GM12878 (cell line): ENCODE data around the gene DOK1. TPM values are rescaled to one million over a fixed set of nuclear protein-coding genes. Genes with fewer than 3 reads are reported as not detected.
A peak's percentile ranks its signal among the peaks of the same experiment; 100 is the strongest.

Source experiments
- ATAC-seq: fragments of 200-7000 bp; cut with Tn5 transposase; 3 replicates; pipeline ENCODE4 v1.9.1; 2020; ENCODE audit warnings: mild to moderate bottlenecking, moderate library complexity
- BruUV-seq: library from RNA; stranded (reverse); fragments of 400-500 nt; replicated peaks from 2 replicates; lab custom pipeline; 2021; lab: Mats Ljungman, UMichigan
- CTCF ChIA-PET: fragments of 300-600 bp; sonication (Branson Sonifier 250); formaldehyde crosslinking; extraction: SDS; loops from one replicate; lab custom pipeline; 2021; ENCODE audit warnings: inconsistent platforms; lab: Yijun Ruan, JAX
- POLR2A ChIA-PET: fragments of 350-600 bp; formaldehyde crosslinking; extraction: SDS; loops from one replicate; lab custom pipeline; 2021; ENCODE audit warnings: inconsistent platforms; lab: Charles Lee
- RAD21 ChIA-PET: fragments of 300-600 bp; sonication (Branson Sonifier 250); formaldehyde crosslinking; loops from one replicate; lab custom pipeline; 2023; ENCODE audit warnings: antibody characterized with exemption; ENCODE audit not compliant: unreplicated experiment; lab: Charles Lee
- SMC1A ChIA-PET: fragments of 300-600 bp; sonication (Branson Sonifier 250); formaldehyde crosslinking; loops from one replicate; lab custom pipeline; 2023; ENCODE audit not compliant: unreplicated experiment, uncharacterized antibody; lab: Charles Lee
- DNase-seq: peaks from one replicate; pipeline ENCODE4 v3.0.0-alpha.2; 2011; ENCODE audit warnings: low read depth, low spot score
- FAIRE-seq: peaks from 3 replicates; lab custom pipeline; 2011; peaks lifted over from hg19 to GRCh38; lab: Jason Lieb, UNC
- H2AFZ ChIP-seq: 2 replicates; pipeline ENCODE4 v1.6.0; 2011; ENCODE audit warnings: low read depth, low read length, control low read depth; ENCODE audit not compliant: control insufficient read depth
- H3K27ac ChIP-seq: 2 replicates; pipeline ENCODE4 v1.5.1; 2011; ENCODE audit warnings: control low read depth; ENCODE audit not compliant: control insufficient read depth, insufficient read depth
- H3K27me3 ChIP-seq, 2 experiments: replicated peaks in 1 of 2; 2 replicates each; pipeline versions ENCODE4 v1.6.0 to v1.6.1; 2011; ENCODE audit warnings: low read length in 1 of 2; ENCODE audit not compliant: control insufficient read depth in 2 of 2, insufficient read depth in 2 of 2
- H3K36me3 ChIP-seq, 2 experiments: 2 replicates each; pipeline ENCODE4 v1.5.1; 2011; ENCODE audit warnings: low read length in 1 of 2; ENCODE audit not compliant: control insufficient read depth in 2 of 2, insufficient read depth in 2 of 2
- H3K4me1 ChIP-seq: 2 replicates; pipeline ENCODE4 v1.6.1; 2011; ENCODE audit warnings: mild to moderate bottlenecking, low read length, moderate library complexity, mixed read lengths; ENCODE audit not compliant: control insufficient read depth, insufficient read depth
- H3K4me2 ChIP-seq: 2 replicates; pipeline ENCODE4 v1.6.0; 2011; ENCODE audit warnings: control low read depth; ENCODE audit not compliant: control insufficient read depth, insufficient read depth
- H3K4me3 ChIP-seq: fragments of 200-600 bp; sonication (generic); 2 replicates; pipeline ENCODE4 v1.5.1; 2016
- H3K79me2 ChIP-seq: 2 replicates; pipeline ENCODE4 v1.6.0; 2011; ENCODE audit warnings: low read length; ENCODE audit not compliant: control insufficient read depth, insufficient read depth
- H3K9ac ChIP-seq: 2 replicates; pipeline ENCODE4 v1.8.0; 2011; ENCODE audit warnings: low read length, control low read depth, mixed read lengths; ENCODE audit not compliant: control insufficient read depth, insufficient read depth
- H3K9me3 ChIP-seq: replicated peaks from 3 replicates; pipeline ENCODE4 v1.5.1; 2011; ENCODE audit warnings: mild to moderate bottlenecking, low read length; ENCODE audit not compliant: control insufficient read depth, insufficient read depth
- H4K20me1 ChIP-seq: 2 replicates; pipeline ENCODE4 v1.6.0; 2011; ENCODE audit not compliant: control insufficient read depth, insufficient read depth
- ASH2L ChIP-seq: fragments of 300-600, 200-600 bp; sonication (generic); IDR thresholded peaks from 2 replicates; pipeline ENCODE4 v1.6.1; 2017; ENCODE audit warnings: low read depth, mild to moderate bottlenecking, borderline replicate concordance
- EZH2 ChIP-seq: IDR thresholded peaks from 2 replicates; pipeline ENCODE4 v1.6.1; 2012; ENCODE audit warnings: low read depth, mild to moderate bottlenecking, control low read depth, inconsistent platforms, low read length, borderline replicate concordance; ENCODE audit not compliant: control insufficient read depth
- KDM1A ChIP-seq: fragments of 200-600 bp; sonication (generic); IDR thresholded peaks from 2 replicates; pipeline ENCODE4 v1.6.1; 2016; ENCODE audit warnings: borderline replicate concordance
- KLF5 ChIP-seq: fragments of 450-650 bp; IDR thresholded peaks from 2 replicates; pipeline ENCODE4 v1.6.1; 2014; ENCODE audit warnings: mild to moderate bottlenecking; ENCODE audit not compliant: partially characterized antibody
- PAX5 ChIP-seq: IDR thresholded peaks from 2 replicates; pipeline ENCODE4 v1.6.1; 2011; ENCODE audit warnings: low read depth, low read length, borderline replicate concordance
- POLR2AphosphoS5 ChIP-seq: IDR thresholded peaks from 2 replicates; pipeline ENCODE4 v1.6.1; 2011; ENCODE audit warnings: mild to moderate bottlenecking, low read length, inconsistent platforms
- RAD51 ChIP-seq: fragments of 450-650 bp; IDR thresholded peaks from 2 replicates; pipeline ENCODE4 v1.6.1; 2016; ENCODE audit warnings: moderate library complexity, mild to moderate bottlenecking, inconsistent platforms
- TCF3 ChIP-seq: IDR thresholded peaks from 2 replicates; pipeline ENCODE4 v1.6.1; 2012; ENCODE audit warnings: low read depth, mild to moderate bottlenecking, low read length, borderline replicate concordance; ENCODE audit not compliant: insufficient read depth
- WGBS: methylation state at CpG from one replicate; pipeline ENCODE4 v1.1.6; 2016; ENCODE audit warnings: low lambda C conversion rate; ENCODE audit not compliant: insufficient replicate concordance, insufficient coverage; ENCODE audit errors: missing lambda C conversion rate; 5-methylcytosine and 5-hydroxymethylcytosine counted together
- in situ Hi-C: fragments of 300-500 bp; cut with MboI; formaldehyde crosslinking; loops from 9 replicates; pipeline ENCODE4 v1.14.3; 2018; ENCODE audit warnings: mixed read lengths
- intact Hi-C: fragments of 100-400 bp; cut with micrococcal nuclease; formaldehyde crosslinking; loops from one replicate; pipeline ENCODE4 v1.14.2; 2022; ENCODE audit not compliant: unreplicated experiment
- polyA plus RNA-seq, 11 experiments: library from polyadenylated mRNA; depleted of rRNA in 4 of 11; unstranded in 6 of 11; stranded (reverse) in 5 of 11; fragments of >200 nt; fragmentation: Nextera tagmentation in 4 of 11; fragmentation: Illumina TruSeq in 1 of 11; extraction: Ambion mirVana in 4 of 11; extraction: Trizol in 1 of 11; gene quantifications; 1 replicate in 1 of 11; 2 replicates in 10 of 11; pipeline versions ENCODE4 v1.2.1 to v1.2.3, GENCODE V29; 2011 to 2016; ENCODE audit warnings: inconsistent platforms in 2 of 11, missing spikeins in 2 of 11, low read depth in 1 of 11
- total RNA-seq, 4 experiments: library from RNA; depleted of rRNA in 3 of 4; stranded (reverse); fragments of >200 nt in 3 of 4; fragmentation: Illumina TruSeq in 1 of 4; extraction: Trizol in 1 of 4; gene quantifications; 2 replicates each; pipeline versions ENCODE4 v1.2.1 to v1.2.3, GENCODE V29; 2013 to 2021
- TF ChIP-seq, protein P1 (sequence below), 3 experiments: IDR thresholded peaks in 2 of 3; conservative IDR thresholded peaks in 1 of 3; 2 replicates each; pipeline ENCODE4 v1.5.1; 2011; ENCODE audit warnings: low read depth in 3 of 3, low read length in 3 of 3, mild to moderate bottlenecking in 3 of 3, control low read depth in 2 of 3, moderate library complexity in 2 of 3, inconsistent platforms in 1 of 3, mixed read lengths in 1 of 3; ENCODE audit not compliant: control insufficient read depth in 2 of 3, insufficient read depth in 1 of 3; ENCODE audit errors: extremely low read depth in 1 of 3
- TF ChIP-seq, protein P2 (sequence below): IDR thresholded peaks from 2 replicates; pipeline ENCODE4 v1.6.1; 2011; ENCODE audit warnings: mild to moderate bottlenecking, low read depth, low read length, moderate library complexity; ENCODE audit not compliant: insufficient replicate concordance

Gene DOK1
- total and polyA plus RNA-seq, 10 of the 15 experiments (the other 5 are each of a cell fraction or from before 2014, with no cell fraction given) = 1.4 to 104 (median 59.7) TPM

GRCh38 chr2:74512744-74513604 is 41.5 kb upstream of the DOK1 start:
- DNase-seq = no peak
- H3K79me2 ChIP-seq = no peaks in the 10 kb centered on the region
- TF ChIP-seq RAD51 (no peak), KDM1A (no peak)
- in situ Hi-C loops (no loop called here), intact Hi-C loops (no loop called here)
- H3K4me2 ChIP-seq = no peak overlapping the region
- no peak overlapping the region for H2AFZ ChIP-seq
- H3K4me1 ChIP-seq = peaks cover 18% of the 10 kb centered on the region; the same call in 1 of the 2 replicates
- WGBS = 25% methylated on average over 31 of the region's 36 CpGs
- H3K4me3 ChIP-seq = no peak overlapping the region
- ChIA-PET CTCF (interaction anchor here (1.1 kb wide), 1 partner anchor 9 kb away, joined by 3 read pairs; no protein-coding TSS in a partner anchor), RAD21 (no interaction called here), SMC1A (no interaction called here), POLR2A (interaction anchor here (1.0 kb wide), 1 partner anchor 79 kb away, joined by 3 read pairs; no protein-coding TSS in a partner anchor)
- no peak overlapping the region for H3K27ac ChIP-seq
- no peak for ATAC-seq
- no peaks in the 10 kb centered on the region for H3K36me3 ChIP-seq
- H3K9ac ChIP-seq = no peak overlapping the region
- H4K20me1 ChIP-seq = no peaks in the 10 kb centered on the region
- H3K9me3 ChIP-seq = no peaks in the 10 kb centered on the region; the same call in 2 of the 3 replicates
- no TSS peak for BruUV-seq
- FAIRE-seq = no peak
- H3K27me3 ChIP-seq = peaks cover 18 to 31% of the 10 kb centered on the region in 2 experiments

- Histone ChIP-seq H3K79me2 (no peaks in the 10 kb centered on the region), H3K36me3 (no peaks in the 10 kb centered on the region), H3K27me3 (peaks cover 18 to 31% of the 10 kb centered on the region in 2 experiments), H2AFZ (no peak overlapping the region), H3K4me1 (peaks cover 13% of the 10 kb centered on the region; the same call in 1 of the 2 replicates), H3K9ac (no peak overlapping the region), H4K20me1 (no peaks in the 10 kb centered on the region), H3K9me3 (no peaks in the 10 kb centered on the region; the same call in 2 of the 3 replicates), H3K4me2 (no peak overlapping the region), H3K4me3 (no peak overlapping the region), H3K27ac (no peak overlapping the region)
- RAD21 ChIA-PET = interaction anchor here (0.7 kb wide), 1 partner anchor 75 kb away, joined by 3 read pairs; no protein-coding TSS in a partner anchor
- SMC1A ChIA-PET = no interaction called here
- FAIRE-seq (no peak), ATAC-seq (no peak), DNase-seq (no peak)
- intact Hi-C loops (no loop called here), in situ Hi-C loops (no loop called here)
- BruUV-seq = no TSS peak
- CTCF ChIA-PET = interaction anchor here (1.1 kb wide), 1 partner anchor 9 kb away, joined by 3 read pairs; no protein-coding TSS in a partner anchor
- POLR2A ChIA-PET = interaction anchor here (1.0 kb wide), 1 partner anchor 78 kb away, joined by 3 read pairs; no protein-coding TSS in a partner anchor
- WGBS = 11% methylated on average over 46 of the region's 52 CpGs
- TF ChIP-seq TCF3 (no peak), KLF5 (no peak), POLR2AphosphoS5 (no peak), EZH2 (0 out of 2 replicates have a peak, but pooled peaks have one; percentile 60), PAX5 (no peak), ASH2L (no peak)
- TF ChIP-seq, protein P1, sequence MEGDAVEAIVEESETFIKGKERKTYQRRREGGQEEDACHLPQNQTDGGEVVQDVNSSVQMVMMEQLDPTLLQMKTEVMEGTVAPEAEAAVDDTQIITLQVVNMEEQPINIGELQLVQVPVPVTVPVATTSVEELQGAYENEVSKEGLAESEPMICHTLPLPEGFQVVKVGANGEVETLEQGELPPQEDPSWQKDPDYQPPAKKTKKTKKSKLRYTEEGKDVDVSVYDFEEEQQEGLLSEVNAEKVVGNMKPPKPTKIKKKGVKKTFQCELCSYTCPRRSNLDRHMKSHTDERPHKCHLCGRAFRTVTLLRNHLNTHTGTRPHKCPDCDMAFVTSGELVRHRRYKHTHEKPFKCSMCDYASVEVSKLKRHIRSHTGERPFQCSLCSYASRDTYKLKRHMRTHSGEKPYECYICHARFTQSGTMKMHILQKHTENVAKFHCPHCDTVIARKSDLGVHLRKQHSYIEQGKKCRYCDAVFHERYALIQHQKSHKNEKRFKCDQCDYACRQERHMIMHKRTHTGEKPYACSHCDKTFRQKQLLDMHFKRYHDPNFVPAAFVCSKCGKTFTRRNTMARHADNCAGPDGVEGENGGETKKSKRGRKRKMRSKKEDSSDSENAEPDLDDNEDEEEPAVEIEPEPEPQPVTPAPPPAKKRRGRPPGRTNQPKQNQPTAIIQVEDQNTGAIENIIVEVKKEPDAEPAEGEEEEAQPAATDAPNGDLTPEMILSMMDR (IDR thresholded peaks at IDR 0.05 in 2 of 3, conservative IDR thresholded peaks at IDR 0.05 in 1 of 3; ENCODE audit: control insufficient read depth in 2 of 3, extremely low read depth in 1 of 3, insufficient read depth in 1 of 3, low read depth in 3 of 3, low read length in 3 of 3) = no peak
- TF ChIP-seq, protein P2, sequence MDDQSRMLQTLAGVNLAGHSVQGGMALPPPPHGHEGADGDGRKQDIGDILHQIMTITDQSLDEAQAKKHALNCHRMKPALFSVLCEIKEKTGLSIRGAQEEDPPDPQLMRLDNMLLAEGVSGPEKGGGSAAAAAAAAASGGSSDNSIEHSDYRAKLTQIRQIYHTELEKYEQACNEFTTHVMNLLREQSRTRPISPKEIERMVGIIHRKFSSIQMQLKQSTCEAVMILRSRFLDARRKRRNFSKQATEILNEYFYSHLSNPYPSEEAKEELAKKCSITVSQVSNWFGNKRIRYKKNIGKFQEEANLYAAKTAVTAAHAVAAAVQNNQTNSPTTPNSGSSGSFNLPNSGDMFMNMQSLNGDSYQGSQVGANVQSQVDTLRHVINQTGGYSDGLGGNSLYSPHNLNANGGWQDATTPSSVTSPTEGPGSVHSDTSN = no peak
Observed at GRCh38 chr2:74513605-74514367, 40.7 kb upstream of the DOK1 start.
